D341Med (cell line): Measurements from ENCODE around the gene SPTBN1.
"Not testable (repeated sequence)": the region's sequence is repeated elsewhere in the genome, so short reads cannot be mapped to it uniquely, and the experiment has no call there.

ENCODE experiments used
- DNase-seq: peaks from one replicate; pipeline ENCODE4 v3.0.0; 2012; ENCODE audit warnings: low spot score

Gene SPTBN1

DNA sequence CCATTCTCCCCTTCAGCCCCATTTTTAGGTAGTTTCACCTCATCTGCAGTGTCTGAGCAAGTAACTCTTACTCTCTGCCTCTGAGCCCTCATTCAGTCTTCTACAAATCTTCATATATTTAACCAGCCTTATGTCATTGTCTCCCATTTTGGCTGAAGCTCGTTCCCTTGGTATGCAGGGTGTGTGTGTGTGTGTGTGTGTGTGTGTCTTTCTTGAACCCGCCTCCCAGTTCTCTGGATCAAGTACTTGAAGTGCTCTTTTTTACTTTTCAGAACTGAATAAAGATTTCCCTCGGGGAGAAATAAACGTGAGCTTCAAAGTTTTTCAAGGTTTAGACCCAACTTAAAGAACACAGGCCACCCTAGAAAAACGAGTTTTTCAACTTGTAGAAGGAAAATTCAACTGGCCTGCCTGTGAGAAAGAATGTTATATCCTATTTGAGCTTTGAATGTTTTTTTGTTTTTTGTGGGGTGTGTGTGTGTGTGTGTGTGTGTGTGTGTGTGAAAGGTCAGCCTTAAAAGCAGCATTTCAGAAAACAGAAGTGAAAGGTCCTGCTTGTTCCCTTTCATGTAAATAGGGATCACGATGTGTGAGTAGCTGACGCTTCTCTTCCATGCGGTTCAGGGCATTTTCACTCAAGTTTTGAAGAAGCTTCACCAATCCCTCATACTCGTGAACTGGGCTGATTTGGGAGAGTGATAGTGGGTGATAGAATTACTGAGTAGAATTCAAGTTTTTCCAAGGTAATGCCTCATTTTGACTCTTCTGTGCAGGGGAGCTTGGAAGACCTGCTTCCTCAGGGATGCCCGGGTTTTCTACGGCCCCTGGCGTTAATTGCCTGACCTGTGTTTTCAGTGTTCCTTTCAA lies 216.7 kb downstream of the SPTBN1 start:
- DNase-seq = no peak

DNA sequence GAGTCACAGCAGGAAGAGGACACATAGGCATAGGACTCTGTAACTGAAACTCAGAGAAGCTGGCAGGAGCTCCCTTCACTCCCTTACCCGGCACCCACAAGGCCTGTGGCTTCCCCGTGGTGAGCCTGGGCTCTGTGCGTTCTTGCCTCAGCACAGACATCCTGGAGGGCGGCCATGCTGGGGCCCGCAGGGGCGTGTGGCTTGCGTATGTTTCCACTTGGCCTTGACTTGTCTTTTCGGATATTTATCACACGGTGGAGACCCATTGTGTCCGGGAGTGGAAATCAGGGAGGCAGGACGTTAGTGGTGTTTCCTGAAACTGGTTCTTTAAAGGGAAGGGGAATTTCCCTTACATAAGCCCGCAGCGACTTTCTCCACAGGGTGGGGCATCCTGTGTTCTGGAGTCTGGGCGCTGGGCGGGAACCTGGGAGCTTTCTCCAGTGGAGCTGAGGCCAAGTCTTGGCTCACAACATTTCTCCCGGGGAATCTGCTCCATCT lies 217.4 kb downstream of the SPTBN1 start:
- DNase-seq = no peak

DNA sequence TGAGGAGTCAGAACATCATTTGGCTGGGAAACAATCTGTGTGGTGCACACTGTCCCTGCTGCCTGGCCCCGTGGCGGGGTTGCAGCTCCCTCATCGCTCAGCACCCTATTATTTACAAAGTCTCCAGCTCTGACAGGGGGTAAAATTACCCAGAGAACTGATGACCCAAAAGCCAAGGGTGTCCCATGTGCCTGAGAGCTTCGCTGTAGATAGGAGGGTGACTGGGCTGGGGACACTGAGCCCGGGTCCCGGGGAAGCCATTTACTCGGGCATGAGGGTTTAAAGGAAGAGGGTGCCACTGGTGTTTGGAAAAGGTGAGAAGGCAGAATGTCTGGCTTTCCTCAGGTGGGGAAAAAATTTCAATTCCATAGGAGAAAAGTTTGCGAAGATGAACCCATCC lies 219.2 kb downstream of the SPTBN1 start:
- no peak for DNase-seq

DNA sequence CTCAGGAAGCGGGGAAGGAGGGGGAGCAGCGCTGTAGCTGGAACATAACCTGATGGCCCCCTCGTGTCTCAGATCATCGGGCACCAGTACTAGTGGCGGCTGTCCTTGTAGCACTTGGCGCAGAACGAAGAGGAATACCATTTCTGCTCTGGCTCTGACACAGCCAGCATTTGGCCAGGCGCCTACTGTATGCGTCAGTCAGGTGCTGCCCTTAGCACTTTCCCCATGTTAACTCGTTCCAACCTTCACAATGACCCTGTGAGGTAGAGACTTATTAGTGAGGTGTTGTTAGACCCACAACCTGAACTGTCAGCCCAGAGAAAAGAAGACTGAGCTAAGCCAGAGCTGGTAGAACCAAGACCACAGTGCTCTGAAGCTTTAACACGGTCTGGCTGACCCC lies 219.6 kb downstream of the SPTBN1 start:
- DNase-seq = no peak

DNA sequence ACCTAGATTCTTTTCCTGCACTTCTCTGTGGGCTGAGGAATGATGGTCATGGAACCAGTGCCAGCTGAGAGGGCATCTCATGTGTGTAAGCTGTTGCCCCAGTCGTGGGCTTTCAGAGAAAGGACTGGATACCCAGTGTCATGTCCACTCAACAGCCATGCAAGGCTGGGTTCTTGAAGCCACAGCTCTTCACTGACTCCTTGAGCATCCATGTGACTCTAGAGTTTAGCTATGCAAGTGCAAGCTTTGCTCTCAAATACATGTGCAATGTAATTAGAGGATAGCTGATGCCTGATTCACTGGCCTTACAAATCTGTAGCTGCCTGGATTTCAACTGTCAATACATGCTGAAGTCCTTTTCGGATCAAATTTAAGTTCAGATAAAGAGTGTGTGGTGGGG lies 220.5 kb downstream of the SPTBN1 start:
- no peak for DNase-seq

DNA sequence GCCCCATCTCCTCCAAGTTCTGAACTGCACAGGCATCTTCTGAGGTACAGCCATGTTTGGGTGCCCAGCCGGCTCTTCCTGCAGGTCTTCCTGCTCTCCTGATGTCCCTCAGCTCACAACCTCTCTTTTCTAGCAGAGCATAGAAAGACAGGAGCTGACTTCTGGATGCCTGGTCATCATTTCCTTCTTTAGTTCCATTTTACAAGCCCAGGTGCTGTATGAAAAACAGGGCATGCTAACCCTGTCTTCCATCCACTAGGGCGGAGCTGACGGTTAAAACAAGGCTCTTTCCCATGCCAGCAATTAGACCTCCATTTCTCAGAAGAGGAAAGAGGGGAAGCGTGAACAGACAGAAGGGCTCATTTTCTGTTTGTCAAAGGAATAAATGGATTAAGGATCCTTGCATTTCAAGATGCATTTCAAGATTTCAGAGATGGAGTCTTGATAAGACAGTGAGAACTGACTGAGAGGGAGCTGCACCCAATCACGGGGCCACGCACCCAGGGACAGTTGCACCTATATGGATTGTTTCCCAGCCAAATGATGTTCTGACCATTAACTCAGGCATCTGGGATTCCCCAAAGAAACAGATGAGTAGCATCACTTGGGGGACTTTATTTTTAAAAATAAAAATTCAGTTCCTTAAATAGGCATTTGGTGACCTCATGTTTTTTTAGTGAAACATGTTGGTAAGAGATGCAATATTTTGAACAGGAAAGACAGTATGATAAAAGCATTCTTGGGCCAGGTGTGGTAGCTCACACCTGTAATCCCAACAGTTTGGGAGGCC lies 221.5 kb downstream of the SPTBN1 start:
- DNase-seq = no peak

DNA sequence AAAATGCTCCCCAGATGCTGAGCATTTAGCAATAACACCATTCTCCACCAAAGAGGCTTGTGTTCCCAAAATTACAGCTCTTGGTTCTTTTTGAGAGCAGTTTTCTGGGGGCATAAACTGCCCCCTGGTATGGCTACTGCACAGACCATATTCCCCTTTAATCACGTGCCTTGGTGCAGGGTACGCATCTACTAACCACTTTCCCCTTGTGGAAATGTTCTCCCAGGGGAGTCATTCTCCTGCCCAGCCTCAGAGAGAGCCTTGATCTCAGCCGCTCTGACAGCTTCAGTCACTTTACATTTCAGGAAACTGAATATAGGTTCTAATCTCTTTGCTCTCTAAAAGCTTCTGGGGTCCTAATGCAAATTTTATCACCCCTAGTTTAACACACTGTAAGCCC lies 222.6 kb downstream of the SPTBN1 start:
- no peak for DNase-seq

DNA sequence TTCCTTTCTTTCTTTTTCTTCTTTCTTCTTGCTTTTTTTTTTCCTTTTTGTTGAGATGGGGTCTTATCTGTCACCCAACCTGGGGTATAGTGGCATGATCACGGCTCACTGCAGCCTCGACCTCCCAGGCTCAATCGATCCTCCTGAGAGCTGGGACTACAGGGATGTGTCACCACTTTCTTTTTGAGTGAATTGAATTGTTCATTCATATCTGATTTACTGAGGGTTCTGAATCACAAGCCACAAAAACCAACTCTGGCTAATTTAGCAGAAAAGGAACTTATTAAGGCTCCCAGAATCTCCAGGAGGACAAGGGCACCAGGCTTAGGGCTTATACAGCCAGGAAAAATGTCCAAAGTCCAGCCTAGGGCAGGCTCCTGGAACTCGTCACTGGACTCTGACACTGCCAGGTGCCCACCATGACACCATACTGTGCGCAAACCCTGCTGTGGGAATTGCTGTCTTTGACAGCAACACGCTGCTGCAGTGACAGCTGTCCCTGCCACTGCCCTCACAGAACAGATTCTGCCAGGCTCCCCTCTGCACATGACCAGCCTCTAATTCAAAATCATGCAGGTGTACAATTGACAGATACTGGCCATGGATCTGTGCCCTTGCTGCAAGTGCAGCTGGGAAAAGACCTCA lies 224.4 kb downstream of the SPTBN1 start:
- DNase-seq = no peak

DNA sequence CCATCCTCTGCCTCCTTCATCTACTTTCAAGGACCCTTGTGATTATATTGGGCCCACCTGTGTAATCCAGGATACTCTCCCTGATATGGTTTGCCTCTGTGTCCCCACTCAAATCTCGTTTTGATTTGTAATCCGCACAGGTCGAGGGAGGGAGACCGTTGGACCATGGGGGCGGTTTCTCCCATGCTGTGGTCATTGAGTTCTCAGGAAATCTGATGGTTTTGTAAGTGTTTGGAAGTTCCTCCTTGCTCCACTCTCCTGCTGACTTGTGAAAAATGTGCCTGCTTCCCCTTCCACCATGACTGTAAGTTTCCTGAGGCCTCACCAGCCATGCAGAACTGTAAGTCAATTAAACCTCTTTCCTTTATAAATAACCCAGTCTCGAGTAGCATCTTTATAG lies 225.3 kb downstream of the SPTBN1 start:
- no peak for DNase-seq

DNA sequence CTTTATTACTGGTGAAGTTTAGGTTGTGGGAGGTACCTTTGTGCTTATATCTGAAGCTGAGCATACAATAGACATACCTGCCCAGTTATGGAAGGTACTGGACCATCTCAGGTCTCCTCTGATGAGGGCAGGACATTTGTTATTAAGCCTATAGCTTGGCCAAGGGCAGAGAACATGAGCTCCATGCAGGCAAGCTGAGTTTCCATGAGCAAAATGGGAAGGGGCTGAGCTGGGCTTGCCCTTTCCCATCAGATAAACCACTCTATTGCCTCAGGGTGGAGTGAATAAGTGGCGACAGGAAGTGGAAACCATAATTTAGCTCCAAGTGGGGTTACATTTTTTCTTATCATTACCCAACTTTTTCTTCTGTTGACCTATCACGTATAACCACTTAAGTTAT lies 227.5 kb downstream of the SPTBN1 start:
- DNase-seq = no peak

DNA sequence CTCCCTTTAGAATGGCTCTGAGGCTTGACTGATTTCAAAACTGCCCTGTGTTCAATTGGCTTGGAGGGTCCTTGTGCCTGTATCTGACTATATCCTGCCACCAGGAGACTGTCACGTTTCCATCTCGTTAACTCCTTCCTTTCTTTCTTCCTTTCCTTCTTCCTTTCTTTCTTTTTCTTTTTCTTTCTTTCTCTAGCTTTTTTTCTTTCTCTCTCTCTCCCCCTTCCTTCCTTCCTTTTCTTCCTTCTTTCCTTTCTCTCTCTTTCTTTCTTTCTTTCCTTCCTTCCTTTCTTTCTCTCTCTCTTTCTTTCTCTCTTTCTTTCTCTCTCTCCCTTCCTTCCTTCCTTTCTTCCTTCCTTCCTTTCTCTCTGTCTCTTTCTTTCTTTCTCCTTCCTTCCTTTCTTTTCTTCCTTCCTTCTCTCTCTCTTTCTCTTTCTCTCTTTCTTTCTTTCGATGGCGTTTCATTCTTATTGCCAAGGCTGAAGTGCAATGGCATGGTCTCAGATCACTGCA lies 229.2 kb downstream of the SPTBN1 start:
- DNase-seq = no peak

DNA sequence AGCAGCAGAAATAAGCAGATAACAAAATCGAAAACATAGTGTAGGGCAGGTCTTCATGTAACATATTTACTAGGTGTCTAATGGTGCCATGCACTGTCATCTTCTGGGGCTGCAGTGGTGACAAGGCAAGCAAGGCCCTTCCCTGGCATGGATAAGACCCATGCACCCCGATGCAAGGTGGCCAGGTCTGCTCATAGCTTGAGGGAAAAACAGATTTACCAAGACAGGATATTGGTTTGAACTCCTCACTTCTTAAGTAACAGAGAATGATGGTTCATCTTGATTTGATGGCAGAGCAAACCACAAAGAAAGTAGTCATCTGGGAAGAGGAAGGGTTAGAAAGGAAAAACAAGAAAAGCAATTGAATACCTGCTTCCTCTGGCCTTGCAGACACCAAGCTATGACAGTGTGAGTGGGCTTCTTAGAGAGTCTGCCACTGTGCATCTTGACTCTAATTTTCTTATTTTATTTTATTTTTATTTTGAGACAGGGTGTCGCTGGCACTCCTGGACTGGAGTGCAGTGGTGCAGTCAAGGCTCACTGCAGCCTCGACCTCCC lies 231.5 kb downstream of the SPTBN1 start:
- DNase-seq = no peak

DNA sequence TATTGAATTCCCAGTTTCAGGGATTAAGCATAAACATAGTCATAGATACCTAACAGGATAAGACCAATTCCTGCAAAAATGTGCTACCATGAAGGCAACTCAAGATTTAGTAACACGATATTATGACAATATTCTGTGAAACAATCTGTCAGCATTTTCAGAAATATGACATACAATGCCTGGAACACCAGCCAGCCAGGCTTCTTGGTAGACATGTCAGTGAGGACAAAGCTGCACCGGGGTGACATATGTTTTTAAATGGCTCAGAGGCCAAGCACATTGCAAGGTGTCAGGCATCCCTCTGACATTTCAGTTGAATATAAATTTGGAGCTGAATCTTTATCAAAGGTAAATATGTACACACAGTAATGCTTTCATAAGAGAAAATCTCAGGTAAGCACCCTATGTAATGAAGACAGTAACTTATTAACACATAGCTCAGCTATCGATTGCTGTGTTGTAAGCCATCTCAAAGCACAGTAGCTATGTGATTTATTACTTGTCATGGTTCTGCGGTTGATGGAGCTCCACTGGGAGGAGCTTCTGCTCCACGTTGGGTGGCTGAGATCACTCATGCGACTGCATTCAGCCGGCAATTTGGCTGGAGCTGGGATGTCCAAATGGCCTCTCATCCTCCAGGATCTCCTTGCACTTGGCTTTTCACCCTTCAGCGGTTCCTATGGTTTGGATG lies 235.5 kb downstream of the SPTBN1 start:
- DNase-seq = no peak

DNA sequence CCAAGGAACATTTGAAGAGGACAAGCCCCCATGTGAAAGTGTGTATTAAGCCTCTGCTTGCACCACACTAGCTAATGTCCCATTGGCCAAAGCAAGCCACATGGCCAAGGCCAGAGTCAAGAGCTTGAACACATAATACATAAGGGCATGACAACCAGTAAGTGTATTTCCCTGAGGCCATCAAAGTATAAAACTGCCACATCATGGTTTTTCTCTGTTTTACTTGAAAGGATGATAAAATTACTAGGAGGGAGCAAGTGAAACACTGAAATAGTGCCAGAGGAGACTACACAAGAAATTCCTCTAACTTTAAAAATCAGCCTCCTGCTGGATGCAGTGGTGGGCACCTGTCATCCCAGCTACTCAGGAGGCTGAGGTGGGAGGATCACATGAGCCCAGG lies 236.4 kb downstream of the SPTBN1 start:
- no peak for DNase-seq

DNA sequence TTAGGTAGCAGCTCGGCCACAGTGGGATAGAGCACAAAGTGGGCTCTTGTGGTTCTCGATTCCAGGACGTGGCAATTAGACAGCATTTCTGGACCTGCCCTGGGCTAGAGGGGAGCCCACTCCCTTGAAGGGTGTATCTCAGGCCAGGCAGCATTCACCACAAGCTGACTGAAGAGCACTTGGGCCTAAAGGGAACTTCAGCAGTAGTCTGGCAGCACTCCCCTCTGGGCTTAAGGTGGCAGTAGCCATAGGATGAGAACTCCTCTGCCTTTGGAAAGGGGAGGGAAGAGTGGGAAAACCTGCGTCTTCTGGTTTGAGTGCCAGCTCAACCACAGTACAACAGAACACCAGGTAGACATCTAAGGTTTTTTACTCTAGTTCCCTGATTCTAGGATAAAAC lies 239.3 kb downstream of the SPTBN1 start:
- no peak for DNase-seq

DNA sequence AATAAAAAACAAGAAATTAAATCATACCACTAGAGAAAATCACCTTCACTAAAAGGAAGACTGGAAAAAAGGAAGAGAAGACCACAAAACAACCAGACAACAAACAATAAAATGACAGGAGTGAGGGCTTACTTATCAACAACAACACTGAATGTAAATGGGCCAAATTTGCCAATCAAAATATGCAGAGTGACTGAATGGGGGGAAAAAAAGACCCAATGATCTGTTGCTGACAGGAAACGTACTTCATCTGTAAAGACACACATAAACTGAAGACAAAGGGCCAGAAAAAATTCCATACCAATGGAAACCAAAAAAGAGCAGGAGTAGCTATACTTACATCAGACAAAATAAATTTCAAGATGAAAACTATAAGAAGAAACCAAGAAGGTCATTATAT lies 241.8 kb downstream of the SPTBN1 start:
- no peak for DNase-seq

DNA sequence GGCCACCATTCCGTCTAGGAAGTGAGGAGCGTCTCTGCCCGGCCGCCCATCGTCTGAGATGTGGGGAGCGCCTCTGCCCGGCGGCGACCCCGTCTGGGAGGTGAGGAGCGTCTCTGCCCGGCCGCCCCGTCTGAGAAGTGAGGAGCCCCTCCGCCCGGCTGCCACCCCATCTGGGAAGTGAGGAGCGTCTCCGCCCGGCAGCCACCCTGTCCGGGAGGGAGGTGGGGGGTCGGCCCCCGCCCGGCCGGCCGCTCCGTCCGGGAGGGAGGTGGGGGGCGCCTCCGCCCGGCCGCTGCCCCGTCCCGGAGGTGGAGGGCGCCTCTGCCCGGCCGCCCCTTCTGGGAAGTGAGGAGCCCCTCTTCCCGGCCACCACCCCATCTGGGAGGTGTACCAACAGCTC lies 242.8 kb downstream of the SPTBN1 start:
- not testable (repeated sequence) for DNase-seq

DNA sequence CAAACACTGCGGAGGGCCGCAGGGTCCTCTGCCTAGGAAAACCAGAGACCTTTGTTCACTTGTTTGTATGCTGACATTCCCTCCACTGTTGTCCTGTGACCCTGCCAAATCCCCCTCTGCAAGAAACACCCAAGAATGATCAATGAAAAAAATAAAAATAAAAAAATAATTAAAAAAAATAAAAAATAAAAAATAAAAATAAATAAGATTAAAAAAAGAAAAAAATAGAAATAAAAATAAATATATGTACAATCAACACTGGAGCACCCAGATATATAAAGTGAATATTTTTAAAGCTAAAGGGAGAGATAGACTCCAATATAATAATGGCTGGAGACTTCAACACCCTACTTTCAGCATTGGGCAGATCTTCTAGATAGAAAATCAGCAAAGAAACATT lies 243.5 kb downstream of the SPTBN1 start:
- DNase-seq = no peak

DNA sequence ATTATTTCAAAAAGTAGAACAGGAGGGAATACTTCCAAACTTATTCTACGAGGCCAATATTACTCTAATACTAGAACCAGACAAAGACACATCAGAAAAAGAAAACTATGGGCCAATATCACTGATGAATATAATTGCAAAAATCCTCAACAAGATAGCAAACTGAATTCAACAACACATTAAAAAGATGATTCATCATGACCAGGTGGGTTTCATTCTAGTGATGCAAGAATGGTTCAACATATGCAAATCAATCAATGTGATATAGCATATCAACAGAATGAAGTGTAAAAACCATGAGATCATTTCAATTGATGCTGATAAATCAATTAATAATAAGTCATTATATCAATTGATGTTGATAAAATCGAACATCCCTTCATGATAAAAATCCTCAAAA lies 244.9 kb downstream of the SPTBN1 start:
- no peak for DNase-seq

DNA sequence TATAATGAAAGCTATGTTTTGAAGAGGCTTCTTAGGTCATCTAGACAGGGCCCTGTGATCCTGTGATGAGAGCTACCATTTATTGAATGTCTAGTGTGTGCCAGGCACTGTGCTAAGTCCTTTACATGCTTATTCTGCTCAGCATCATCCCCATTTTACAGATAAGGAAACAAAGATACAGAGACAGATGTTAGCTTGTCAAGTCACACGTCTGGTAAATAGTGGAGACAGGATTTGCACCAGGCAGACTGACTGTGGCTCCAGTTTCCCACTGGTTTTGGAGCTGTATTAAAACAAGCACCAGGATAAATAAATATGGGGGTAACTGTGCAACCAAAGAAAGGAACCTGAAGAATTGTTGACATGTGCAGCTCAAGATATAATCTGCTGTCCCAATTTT lies 248.1 kb downstream of the SPTBN1 start:
- no peak for DNase-seq
